ENCODE measurements around the gene ITM2B.

DNA sequence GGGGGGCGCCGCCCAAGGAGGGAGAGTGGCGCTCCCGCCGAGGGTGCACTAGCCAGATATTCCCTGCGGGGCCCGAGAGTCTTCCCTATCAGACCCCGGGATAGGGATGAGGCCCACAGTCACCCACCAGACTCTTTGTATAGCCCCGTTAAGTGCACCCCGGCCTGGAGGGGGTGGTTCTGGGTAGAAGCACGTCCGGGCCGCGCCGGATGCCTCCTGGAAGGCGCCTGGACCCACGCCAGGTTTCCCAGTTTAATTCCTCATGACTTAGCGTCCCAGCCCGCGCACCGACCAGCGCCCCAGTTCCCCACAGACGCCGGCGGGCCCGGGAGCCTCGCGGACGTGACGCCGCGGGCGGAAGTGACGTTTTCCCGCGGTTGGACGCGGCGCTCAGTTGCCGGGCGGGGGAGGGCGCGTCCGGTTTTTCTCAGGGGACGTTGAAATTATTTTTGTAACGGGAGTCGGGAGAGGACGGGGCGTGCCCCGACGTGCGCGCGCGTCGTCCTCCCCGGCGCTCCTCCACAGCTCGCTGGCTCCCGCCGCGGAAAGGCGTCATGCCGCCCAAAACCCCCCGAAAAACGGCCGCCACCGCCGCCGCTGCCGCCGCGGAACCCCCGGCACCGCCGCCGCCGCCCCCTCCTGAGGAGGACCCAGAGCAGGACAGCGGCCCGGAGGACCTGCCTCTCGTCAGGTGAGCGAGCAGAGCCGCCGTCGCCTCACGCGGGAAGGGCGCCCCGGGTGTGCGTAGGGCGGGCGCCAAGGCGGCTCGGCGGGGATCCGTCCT is 70.5 kb downstream of the ITM2B start, which contains the start of gene RB1:
- TF ChIP-seq CTCF (IDR thresholded peaks at IDR 0.05), result peak in 2 of 6 experiments; percentile 2 to 23
- peak; percentile 92 to 96 for TF ChIP-seq POLR2A (IDR thresholded peaks at IDR 0.05)

Data from adrenal gland (tissue), 5 donors.